COLO829 (cell line): ENCODE measurements around the gene RIN3.

ENCODE experiments used
- DNase-seq: peaks from one replicate; pipeline ENCODE4 v3.0.0; 2012; ENCODE audit warnings: low spot score

The RIN3 gene

DNA sequence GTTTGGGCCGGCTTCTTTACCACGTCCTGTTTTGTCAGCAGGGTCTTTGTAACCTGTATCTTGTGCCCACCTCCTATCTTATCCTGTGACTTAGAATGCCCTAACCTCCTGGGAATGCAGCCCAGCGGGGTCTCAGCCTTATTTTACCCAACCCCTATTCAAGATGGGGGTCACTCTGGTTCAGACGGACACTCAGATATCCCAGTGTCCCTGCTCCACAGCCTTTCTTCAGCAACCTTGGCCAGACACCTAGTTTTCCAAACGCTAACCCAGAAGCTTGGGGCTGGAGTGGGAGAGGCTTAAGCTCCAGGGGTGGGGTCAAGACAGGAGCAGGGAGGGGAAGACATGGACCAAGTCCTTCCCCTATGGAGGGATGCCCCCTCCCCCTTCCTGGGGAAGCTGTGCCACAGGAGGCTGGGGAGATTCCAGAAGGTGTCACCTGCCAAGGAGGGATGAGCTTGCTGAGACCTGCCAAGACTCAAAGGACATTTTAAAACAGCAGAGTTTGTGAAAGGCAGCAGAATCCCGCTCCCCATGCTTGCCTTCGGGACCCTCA lies 62.2 kb downstream of the RIN3 start:
- DNase-seq: no peak

DNA sequence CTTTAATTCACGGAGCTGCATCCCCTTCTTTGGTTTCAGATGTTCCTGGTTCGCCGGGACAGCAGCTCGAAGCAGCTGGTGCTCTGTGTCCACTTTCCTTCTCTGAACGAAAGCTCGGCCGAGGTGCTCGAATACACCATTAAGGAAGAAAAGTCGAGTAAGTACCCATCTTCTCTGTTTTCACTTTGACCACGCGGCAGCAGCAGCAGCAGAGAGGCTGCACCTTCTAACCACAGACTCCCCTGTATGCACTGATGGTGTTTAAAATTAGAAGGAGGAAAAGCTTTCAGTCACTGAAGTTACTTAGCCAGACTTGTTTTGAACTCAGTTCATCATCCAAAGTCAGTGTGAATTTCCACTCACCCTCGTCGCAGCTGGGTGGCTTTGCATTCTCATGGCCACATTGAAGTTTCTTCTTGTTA lies 63.8 kb downstream of the RIN3 start:
- no peak for DNase-seq

DNA sequence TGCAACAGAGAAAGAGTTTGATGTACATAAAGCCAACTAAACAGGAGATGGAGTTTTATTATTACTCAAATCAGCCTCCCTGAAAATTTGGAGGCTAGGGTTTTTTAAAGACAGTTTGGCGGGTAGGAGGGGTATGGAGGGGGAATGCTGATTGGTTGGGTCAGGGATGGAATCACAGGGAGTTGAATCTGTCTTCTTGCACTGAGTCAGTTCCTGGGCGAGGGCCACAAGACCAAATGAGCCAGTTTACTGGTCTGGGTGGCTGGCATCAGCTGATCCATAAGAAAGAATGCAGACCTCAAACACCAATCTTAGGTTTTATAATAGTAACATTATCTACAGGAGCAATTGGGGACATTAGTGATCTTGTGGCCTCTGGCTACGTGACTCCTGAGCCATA lies 64.9 kb downstream of the RIN3 start:
- no peak for DNase-seq

DNA sequence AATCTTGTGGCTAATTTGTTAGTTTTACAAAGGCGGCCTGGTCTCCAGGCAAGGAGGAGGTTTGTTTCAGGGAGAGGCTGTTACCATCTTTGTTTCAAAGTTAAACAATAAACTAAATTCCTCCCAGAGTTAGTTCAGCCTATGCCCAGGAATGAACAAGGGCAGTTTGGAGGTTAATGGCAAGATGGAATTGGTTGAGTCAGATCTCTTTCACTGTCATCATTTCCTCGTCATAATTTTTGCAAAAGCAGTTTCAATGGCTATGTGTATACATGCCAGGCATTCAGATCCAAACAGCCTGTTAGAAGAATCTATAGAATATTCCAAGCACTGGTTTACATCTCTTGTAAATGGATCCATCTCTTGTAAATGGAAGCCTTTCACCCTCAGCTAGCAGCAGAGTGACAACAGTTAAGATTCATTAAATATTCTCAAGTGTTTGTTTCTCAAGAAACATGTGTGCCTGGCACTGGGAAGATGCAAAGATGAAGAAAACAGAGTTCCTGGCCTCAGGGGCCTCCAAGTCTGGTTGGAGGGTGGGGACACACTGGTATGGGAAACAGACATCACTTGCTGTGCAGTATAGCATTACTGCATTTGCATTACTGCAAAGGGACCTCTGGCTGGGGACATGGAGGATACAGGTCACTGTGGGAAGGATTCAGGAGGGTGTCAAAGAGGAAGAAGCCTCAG lies 65.8 kb downstream of the RIN3 start:
- no peak for DNase-seq

GRCh38 chr14:92581206-92581605 lies 67.6 kb downstream of the RIN3 start:
- no peak for DNase-seq

GRCh38 chr14:92581966-92582566 lies 68.5 kb downstream of the RIN3 start:
- no peak for DNase-seq

DNA sequence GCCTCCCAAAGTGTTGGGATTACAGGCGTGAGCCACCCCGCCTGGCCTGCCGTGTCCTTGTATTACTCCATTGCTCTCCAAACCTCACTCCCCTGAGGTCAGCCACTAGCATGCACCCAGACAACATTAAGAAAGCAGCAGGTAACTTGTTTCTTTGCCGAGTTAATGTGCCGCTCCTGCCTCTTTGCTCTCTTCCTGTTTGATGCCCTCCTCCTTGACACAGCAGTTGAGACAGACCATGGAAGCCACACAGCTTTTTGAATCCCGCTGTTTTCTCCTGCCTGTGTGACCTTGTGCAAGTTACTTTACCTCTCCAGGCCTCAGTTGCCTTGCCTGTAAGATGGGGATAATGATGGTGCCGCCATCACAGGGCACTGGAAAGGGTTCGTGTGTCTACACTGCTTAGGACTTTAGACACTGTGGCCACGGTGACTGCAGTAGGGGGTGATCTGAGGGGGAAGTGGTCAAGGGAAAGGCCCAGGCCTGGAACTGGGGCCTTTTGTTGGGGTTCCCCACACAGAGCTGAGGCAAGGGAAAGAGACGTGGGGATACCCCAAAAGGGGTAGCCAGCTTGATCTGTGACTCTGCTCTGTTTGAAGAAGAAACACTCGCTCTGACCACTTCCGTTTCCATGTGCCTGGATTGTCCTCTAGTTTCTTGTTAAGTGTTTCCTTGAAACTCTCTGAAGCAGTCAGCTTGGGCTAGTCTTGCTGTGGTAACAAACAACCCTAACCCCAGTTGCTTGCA lies 69.3 kb downstream of the RIN3 start:
- DNase-seq: no peak

DNA sequence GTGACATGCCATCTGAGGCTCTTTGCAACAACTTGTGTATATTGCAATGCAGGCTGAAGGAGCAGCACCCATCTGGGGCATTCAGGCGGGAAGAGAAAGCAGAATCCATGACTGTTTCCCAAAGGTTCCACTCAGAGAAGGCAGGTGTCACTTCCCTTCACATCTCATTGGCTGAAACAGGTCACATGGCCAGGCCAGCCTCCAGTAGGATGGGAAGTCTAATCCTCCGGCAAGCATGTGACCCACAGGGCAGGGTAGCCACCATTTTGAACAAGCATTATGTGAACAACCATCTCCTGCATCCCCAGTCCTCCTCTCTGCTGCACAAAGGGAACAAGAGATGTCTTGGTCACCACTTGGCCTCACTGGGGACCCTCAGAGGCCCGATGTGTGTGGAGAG lies 70.6 kb downstream of the RIN3 start:
- no peak for DNase-seq

- no peak for DNase-seq
Observed at GRCh38 chr14:92584816-92585215, 71.2 kb downstream of the RIN3 start.

DNA sequence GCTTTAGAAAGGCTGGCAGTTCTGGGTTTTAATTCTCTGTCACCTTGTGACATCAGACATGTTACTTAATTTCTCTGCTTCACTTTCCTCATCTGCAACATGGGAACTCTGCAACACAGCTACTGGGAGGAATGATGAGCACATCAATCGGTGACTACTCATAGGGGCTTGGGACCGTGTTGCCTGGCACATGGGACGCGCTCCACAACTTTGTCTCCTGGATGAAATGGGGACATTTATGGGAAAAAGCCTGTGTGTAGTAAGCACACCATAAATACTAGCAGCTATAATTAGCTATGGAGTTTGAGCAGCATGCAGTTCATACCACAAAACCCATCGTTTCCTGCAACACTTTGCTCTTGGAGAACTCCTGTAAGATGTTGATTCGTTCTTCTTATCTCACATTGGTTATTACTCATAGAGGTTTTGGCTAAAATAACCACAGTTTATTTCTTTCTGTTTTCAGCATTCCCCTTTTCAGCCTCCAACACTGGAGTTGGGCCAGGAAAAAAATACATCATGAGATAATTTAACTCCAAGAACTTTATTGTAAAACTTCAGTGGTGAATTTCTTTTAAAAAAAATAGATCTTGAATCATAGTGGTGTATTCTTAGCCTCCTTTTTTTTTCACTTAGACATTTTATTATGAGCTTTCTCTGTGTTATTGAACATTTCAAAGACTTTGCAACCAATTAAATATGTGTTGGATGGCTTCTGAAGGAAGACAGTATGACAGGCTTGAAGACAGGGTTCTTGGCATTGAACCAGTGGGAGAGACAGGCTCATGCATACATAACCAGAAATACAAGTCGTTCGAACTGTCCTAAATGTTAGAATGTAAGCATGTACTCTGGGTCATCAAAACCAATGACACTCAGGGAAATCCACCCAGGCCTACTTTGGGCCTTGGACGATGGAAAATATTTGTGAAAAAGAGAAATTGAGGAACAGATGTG lies 72.7 kb downstream of the RIN3 start:
- peak; percentile 56 for DNase-seq

DNA sequence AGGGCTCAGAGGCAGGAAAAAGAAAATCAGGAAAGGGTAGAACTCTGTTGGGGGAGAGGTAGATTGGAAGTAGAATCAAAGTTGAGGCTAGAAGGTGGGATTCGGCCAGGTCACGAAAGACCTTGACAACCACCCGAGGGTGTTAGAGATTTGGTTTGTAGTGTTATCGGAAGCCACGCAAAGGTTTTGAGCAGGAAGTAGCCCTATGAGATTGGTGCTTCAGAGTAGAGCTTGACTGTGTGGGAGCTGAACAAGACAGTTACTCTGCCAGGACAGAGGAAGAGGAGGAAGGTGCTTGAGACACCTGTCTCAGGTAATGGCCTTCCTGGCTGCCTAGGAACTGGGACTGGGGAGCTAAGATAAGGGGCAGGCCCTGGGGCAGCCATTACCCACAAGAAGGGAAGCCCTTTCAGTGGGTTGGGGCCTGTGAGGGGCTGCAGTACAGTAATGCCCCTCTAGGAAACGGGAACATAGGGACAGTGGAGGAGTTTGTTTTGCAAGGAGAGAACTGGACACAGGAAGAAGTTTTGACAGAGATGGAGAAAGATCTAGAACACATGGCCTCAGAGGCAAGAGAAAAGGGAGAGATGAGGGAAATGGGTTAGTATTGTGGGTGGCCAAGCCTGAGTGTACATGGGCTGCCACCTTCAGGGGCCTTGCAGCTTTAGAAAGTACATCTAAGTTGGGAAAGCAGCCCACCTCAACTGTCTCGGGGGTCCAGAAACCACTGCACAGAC lies 73.5 kb downstream of the RIN3 start:
- no peak for DNase-seq

DNA sequence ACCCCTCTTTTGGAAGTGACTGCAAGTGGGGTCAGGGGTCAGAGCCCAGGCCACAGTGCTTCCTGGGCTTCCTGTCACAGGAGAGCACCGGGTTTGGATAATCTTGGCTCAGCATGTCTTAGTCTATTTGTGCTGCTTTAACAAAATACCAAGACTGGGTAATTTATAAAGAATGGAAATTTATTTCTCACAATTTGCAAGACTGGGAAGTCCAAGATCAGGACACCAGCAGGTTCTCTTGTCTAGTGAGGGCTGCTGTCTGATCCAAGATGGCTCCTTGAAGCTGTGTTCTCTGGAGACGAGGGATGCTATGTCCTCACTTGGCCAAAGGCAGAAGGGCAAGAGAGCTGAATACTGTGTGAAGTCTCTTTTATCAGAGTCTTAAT lies 74.1 kb downstream of the RIN3 start:
- no peak for DNase-seq

DNA sequence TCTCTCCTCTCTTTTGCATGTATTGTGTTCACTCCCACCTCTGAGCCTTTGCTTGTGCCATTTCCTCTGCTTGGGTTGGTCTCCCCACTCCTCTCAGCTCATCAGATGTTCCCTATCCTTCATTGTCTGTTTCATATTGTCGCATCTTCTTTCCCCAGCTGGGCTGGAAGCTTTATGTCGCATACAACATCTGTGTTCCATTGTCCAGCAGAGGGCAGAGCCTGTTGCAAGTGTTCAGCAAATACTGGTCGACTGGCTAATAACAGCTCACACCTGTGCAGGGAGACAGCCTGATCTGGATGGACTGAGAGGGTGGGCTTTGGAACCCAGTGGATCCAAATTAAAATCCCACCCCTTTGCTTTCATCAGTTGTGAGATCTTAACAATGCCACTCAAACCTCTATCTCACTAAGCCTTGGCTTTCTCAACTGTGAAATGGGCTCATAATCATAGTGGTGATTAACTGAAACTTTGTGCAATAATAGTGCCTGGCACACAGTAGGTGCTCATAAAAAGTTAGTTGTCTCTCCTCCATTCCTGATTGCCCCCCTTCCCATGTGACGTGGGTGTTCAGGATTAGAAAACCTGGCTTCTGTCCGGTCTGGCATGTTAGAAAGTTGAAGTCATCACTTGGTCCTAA lies 75.8 kb downstream of the RIN3 start:
- no peak for DNase-seq

GRCh38 chr14:92590176-92590575 lies 76.6 kb downstream of the RIN3 start:
- no peak for DNase-seq

DNA sequence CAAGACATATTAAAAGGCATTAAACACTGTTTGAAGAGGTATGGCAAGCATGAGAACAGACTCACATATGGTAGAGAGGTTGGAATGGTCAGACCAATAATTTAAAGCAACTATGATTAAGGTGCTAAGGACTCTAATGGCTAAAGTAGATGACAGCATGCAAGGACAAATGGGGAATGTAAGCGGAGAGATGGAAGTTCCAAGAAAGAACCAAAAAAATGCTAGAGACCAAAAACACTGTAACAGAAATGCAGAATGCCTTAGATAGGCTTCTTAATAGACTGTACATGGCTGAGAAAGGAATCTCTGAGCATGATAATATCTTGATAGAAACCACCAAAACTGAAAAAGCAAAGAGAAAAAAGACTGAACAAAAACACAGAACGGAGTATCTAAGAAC lies 77.4 kb downstream of the RIN3 start:
- DNase-seq: no peak

DNA sequence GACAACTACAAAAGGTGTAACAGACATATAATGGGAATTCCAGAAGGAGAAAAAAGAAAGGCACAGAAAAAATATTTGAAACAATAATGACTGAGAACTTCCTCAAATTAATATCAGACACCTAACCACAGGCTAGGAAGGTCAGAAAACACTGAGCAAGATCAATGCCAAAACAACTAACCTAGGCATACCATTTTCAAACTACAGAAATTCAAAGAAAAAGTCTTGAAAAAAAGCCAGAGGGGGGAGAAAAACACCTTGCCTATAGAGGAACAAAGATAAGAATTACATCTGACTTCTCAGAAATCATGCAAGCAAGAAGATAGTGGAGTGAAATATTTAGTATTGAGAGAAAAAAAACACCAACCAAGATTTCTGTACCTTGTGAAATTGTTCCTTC lies 77.8 kb downstream of the RIN3 start:
- DNase-seq: no peak

- DNase-seq: no peak
Observed at GRCh38 chr14:92595267-92595666, 81.7 kb downstream of the RIN3 start.

DNA sequence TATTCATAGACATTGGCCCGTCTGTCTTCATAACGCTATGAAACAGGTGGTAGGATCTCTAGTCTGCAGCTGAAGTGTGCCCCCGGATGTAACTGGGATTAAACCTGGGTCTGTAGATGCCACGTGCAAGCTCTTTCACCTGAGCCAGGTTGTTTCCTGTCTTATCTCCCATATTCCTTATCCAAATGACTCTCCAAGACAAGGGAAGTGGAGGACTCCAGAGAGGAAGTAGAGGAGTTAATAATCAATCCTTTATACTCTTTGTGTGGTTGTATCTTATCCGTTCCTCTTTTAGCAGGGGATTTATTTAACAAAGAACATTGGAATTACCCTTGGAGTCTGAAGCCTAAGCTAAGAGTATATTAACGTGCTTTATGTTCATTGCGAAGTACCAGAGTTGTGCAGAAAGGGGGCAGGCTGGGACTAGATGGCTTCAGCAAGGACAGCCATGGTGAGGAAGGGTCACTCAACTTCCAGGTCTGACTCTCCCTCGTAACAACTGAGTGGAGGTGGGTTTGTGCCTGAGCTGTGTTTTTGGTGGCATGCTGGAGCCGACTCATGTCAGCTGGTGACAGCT lies 82.8 kb downstream of the RIN3 start:
- DNase-seq: no peak

GRCh38 chr14:92597906-92598905 lies 84.6 kb downstream of the RIN3 start:
- DNase-seq: no peak
